GM18526 (cell line): ENCODE results near the gene IL4R.

ENCODE experiments used
- POLR2A ChIP-seq: IDR thresholded peaks from 3 replicates; pipeline ENCODE4 v1.6.1; 2011; ENCODE audit not compliant: insufficient read length; ENCODE audit errors: extremely low read depth

The IL4R gene

GRCh38 chr16:27305839-27306442, 7.8 kb upstream of the IL4R start:
- no peak for TF ChIP-seq POLR2A

DNA sequence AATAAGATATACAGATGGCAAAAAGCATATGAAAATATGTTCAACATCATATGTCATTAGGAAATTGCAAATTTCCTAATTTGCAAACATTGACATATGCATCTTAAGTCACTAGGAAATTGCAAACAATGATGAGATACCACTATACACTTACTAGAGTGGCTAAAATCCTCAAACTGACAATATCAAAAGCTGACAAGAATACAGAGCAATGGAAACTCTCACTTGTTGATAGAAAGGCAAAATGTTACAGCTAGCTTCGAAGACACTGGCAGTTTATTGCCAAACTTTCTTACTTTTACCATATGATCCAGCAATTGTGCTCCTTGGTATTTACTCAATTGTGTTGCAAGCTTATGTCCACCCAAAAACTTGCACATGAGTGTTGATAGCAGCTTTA, 5.0 kb upstream of the IL4R start:
- no peak for TF ChIP-seq POLR2A

- TF ChIP-seq POLR2A = no peak
Observed at GRCh38 chr16:27310576-27311447, 3.0 kb upstream of the IL4R start.

DNA sequence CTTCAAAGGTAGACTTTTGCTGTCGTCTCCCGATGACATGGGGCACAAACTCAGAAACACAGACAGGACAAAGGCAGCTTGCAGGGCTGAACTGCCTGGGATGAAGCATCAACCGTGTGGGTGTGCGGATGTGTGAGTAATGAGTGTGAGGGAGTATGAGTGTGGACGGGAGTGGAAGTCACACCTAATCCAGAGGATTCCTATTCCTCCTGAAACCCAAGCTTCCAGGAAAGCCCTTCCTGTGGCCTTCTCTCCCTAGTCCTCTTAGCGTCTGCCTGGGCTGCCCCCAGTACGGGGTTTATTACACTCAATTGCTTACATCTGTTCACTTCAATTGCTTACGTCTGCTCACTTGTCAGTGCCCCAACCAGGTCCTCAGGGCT, 2.3 kb upstream of the IL4R start:
- TF ChIP-seq POLR2A = no peak

- TF ChIP-seq POLR2A = no peak
Observed at GRCh38 chr16:27311897-27312303, 1.9 kb upstream of the IL4R start.

- no peak for TF ChIP-seq POLR2A
Observed at GRCh38 chr16:27312580-27313421, 973 bp upstream of the IL4R start.

DNA sequence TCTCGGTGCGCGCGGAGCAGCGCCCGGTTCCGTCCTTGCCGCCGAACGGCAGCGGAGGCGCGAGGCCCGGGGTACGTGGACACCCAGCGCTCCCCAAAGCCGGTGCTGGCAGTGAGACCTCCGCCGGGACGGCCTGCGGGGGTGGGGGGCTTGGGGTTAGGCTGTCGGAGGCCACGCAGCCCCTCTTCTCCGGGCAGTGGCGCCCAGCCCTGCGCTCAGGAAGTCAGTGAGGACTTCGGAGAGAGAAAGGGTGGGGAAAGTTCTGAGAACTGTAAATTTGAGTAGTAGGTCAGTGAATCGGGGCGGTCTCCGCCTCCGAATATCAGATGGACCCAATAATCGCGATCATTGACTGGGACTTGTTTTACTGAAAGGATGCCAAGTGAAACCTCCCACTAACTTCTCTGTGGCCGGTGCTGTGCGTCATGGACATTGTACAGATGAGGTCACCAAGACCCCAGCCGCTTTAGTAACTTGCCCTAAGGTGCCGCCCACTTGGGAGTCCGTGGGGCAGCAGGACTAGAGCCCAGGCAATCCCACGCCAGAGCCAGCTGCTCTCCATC, 468 bp downstream of the IL4R start:
- no peak for TF ChIP-seq POLR2A

GRCh38 chr16:27314986-27315332, 1.2 kb downstream of the IL4R start:
- no peak for TF ChIP-seq POLR2A

DNA sequence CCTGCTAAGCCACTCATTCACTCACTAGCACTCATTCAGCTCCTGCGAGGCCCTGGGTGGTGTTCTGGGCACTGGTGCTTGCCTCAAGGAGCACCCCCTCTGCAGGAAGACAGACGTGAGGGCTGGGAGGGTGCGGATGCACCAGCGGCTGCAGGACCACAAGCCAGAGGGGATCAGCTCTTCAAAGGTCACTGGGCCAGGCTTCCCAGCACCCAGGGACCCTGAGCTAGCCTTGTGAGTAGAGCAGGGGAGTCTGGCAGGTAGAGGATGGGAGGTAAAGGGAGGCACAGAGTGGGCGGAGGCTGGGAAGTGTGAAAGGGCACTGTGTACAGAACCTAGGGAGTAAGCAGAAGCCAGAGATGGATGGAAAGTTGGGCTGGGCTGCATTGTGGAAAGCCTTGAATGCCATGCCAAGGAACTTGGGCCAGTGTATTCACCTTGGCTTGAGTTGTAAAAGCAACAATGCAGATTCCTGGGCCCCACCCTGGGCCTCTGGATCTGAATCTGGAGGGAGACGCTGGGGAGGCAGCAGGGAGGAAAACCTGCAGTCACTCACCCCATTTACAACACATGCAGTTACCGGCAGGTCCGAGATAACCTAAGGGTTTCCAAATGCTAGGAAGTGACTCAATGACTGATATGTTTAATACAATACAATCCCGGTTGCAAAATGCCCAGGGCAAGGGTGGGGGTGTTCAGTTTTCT, 1.7 kb downstream of the IL4R start:
- TF ChIP-seq POLR2A = no peak

GRCh38 chr16:27316038-27316680, 2.4 kb downstream of the IL4R start:
- no peak for TF ChIP-seq POLR2A

GRCh38 chr16:27317320-27317719, 3.5 kb downstream of the IL4R start:
- TF ChIP-seq POLR2A = no peak

DNA sequence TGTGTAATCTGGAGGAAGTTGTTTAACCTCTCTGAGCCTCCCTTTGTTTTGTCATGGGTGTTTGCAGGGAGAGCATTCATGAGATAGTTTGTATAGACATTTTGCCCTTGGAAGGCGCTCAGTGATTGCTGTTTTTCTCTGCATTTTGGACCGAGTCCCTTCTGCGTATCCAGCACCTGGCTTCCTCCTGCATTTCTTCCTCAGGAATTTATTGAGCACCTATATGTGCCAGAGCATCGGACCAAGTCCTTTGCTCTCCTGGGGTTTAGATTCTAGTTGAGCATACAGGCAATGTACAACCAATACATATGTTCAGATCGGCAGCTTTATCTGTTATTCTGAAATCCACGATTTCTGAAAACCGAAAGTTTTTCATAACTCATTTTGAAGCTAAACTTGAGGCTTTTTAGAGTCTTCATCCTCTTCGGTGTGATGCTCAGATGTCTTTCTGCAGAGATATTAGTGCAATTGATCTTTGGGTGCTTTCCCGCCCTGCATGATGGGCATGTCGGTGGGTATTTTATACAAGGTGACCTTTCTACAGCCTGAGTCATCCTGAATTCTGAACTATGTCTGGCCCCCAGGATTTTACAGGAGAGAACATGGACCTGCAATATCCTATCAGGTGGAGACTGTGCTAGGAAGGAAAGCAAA, 4.1 kb downstream of the IL4R start:
- no peak for TF ChIP-seq POLR2A

DNA sequence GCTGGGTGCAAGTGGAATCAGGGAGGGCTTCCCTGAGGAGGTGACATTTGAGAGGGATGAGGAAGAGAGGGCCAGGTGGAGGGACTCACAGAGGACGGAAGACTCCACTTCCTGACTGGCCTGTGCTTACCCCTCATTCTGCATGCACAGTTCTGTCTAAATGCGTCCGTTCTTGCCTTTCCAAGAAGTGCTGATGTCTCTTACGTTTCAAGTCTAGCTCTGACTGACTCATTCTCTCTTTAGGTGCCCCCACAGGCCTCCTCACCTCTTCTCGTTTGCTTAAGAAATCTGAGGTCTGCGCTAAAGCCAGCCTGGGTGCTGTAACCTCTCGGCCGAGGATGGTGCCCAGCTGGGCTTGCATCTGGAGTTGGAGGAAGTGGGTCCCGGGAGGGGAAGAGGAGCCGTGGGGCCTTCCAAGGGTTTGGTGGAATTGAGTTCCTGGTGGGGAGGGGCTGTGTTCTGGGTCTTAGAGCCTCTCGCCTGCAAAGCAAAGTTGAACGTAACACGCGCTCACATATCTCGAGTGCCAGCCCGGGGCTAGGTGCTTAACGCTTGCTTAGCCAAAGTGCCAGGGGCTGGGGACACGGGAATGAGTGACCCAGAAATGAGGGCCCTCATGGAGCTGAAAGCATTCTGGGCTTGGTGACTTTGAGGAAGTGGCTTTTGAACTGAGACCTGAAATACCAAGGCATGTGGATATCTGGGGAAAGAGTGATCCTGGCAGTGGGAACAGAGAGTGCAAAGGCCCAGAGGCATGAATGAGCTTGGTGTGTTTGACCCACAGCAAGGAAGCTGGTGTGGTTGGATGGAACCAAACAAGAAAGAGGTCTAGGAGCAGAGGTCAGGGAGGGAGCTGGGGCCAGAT, 4.8 kb downstream of the IL4R start:
- TF ChIP-seq POLR2A = no peak
